ENCODE measurements around the gene EPC2.

The EPC2 gene

DNA sequence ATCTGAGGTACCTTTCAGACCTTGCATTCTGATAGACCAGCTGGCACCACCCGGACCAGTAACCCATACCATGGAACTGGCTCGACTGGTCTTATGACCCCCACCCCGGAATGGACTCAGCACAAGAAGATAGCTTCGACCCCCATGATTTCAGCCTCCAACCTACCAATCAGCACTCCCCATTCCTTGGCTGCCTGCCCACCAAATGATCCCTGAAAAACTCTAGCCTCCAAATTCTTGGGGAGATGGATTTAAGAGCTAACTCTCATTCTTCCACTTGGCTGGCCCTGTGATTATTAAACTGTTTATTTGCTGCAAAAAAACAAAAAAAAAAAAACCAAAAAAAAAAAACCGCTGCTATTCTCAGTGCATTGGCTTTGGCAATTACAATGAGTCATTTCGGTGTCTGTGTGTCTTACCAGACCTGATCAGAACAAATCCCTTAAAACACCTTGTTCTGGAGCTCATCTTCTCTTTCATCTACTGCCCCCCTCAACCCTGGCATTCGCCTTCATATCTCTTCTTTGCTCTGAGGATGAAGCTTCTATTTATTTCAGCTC, 170.4 kb downstream of the EPC2 start:
- no peak for DNase-seq

DNA sequence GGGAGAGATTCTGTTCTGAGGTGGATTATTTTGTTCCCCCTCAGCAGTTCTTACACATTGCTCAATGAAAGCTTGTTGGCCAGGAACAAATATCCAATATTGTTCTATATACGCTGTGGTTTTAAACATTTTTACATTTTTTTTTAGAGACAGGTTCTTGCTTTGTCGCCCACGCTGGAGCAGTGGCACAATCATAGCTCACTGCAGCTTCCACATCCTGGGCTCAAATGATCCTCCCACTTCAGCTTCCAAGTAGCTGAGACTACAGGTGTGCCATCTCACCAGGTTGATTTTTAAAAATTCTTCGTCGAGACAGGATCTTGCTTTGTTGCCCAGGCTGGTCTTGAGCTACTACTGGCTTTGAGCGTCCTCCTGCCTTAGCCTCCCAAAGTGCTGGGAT, 171.6 kb downstream of the EPC2 start:
- no peak for DNase-seq

DNA sequence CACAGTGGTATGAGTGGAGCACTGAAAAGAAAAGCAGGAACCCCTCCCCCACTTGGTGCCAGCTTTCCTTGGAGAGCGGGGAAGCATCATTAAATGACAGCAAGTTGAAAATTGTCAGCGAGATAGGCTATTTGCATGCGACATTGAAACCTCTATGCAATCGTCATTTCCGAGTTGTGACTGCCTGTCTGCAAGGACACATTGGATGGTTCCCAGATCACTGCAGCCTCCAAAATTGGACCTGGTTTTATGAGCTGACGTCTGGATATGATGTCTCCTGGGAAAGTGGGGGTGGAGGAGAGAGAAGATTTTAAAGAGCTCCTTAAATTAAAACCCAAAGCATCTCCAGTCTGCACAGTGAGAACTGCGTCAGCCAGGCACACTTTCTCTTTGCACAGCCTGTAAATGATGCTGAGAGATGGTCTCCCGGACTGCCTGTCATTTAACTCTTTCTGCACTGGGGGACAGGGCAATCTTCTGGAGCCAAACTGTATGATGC, 172.7 kb downstream of the EPC2 start:
- no peak for DNase-seq

DNA sequence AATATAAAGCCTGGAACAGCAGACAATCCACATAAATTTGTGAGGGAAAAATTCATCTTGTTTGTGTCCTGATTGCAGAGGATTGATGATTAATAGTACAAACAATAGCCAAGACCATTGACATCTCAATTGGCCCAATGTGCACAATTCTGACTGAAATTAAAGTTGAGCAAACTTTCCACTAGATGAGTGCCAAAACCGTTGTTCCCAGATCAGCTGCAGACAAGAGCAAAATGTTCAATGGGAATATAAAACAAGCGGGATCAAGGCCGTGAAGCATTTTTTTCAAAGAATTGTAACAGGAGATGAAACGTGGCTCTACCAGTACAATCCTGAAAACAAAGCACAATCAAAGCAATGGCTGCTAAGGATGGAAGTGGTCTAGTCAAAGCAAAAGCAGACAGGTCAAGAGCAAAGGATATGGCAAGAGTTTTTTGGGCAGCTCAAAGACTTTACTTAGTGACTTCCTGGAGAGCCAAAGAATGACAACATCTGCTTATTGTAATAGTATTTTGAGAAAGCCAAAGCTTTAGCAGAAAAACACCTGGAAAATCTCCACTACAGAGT, 174.6 kb downstream of the EPC2 start:
- no peak for DNase-seq

DNA sequence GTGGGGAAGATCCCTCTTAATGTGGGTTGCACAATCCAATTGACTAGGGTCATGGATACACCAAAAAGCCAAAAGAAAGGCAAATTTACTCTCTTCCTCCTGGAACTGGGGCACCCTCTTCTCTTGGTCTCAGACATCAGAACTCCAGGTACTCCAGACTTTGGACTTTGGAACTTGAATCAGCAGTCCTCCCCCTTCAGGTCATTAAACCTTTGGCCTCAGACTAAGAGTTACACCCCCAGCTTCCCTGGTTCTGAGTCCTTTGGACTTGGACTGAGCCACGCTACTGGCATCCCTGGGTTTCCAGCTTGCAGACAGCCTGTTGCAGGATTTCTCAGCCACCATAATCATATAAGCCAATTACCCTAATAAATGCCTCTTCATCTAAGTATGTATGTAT, 179.6 kb downstream of the EPC2 start:
- no peak for DNase-seq

DNA sequence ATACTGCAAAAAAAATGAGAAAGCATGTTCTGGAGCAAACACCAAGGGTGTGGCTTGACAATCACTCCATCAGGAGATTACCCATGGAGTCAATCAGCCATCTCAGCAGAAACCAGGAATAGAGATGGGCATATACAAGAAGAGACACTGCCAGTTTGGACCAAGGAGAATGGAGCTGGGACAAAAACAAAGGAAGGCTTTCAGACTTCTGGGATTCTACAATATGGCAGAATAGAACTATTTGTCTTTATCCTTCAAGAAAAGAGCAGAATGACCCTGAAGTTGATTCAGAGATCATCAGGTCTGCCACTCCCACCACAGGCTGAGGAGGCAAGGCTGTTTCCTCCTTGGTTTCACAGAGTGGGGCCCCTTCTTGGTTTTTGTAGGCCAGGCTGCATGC, 182.2 kb downstream of the EPC2 start:
- no peak for DNase-seq

DNA sequence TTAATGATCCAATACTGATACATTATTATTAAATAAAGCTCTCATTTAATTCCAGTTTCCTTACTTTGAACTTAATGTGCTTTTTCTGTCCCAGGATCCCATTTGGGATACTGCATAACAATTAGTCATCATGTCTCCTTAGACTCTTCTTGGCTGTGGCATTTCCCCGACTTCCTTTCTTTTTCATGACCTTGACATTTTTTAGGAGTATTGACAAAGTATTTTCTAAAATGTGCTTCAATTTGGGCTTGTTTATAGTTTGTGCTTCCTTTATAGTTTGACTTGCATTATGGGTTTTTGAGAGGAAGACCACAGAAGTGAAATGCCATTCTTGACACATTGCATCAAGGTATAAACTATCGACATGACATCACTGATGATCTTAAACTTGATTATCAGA, 184.4 kb downstream of the EPC2 start:
- no peak for DNase-seq

DNA sequence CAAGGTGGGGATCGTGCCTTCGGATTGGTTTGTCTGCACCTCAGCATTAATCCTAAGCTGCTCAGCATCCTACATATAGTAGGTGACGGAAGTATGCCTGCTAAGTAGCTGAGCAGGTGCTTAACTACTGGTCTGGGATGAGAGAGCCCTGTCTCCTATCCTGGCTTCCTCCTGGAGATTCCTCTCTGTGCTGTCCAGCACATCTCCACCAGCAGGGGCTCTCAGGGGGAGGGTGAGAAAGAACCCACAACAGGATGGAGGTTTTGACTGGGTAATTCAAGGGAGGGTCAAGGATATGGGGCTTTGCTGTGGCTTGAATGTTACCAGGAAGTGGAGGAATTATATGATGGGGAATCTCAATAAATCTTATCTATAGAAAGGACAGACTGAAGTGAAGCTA, 185.1 kb downstream of the EPC2 start:
- no peak for DNase-seq

DNA sequence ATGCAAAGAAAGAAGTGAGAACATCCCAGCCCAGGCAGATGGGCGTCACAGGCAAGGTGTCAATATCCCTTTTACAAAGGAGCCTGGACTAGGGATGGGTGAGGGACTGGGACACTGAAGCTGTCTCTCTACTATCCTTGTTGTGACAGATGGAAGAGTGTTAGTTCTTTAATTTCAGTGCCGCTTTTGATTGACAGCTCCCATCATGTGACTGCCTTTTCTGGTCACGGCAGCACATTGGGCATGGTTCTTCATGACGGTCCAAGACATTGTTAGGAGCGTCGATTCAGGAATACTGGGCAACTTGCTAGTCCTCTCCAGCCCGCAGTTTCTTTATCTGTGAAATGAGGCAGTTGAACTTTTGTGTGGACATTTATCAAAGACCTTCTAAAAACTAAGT, 188.1 kb downstream of the EPC2 start:
- DNase-seq = no peak
